ENCODE data around the gene ANGPTL1. TPM values are rescaled to one million over a fixed set of nuclear protein-coding genes. Genes with fewer than 3 reads are reported as not detected.

Gene ANGPTL1
- total and polyA plus RNA-seq, 4 donors = 0.93 to 11.2 (median 4.1) TPM

DNA sequence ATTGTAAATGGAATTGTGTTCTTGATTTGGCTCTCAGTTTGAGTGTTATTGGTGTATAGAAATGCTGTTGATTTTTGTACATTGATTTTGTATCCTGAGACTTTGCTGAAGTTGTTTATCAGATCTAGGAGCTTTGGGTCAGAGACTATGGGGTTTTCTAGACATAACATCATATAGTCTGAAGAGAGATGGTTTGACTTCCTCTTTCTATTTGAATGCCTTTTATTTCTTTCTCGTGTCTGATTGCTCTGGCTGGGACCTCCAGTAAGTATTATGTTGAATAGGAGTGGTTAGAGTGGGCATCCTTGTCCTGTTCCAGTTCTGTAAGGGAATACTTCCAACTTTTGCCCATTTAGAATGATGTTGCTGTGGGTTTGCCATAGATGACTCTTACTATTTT, 39.1 kb upstream of the ANGPTL1 start:
- 93% methylated on average over 1 of the region's 1 CpG for WGBS
- TF ChIP-seq RXRA (IDR thresholded peaks at IDR 0.05) = no peak
- TF ChIP-seq, protein P1, sequence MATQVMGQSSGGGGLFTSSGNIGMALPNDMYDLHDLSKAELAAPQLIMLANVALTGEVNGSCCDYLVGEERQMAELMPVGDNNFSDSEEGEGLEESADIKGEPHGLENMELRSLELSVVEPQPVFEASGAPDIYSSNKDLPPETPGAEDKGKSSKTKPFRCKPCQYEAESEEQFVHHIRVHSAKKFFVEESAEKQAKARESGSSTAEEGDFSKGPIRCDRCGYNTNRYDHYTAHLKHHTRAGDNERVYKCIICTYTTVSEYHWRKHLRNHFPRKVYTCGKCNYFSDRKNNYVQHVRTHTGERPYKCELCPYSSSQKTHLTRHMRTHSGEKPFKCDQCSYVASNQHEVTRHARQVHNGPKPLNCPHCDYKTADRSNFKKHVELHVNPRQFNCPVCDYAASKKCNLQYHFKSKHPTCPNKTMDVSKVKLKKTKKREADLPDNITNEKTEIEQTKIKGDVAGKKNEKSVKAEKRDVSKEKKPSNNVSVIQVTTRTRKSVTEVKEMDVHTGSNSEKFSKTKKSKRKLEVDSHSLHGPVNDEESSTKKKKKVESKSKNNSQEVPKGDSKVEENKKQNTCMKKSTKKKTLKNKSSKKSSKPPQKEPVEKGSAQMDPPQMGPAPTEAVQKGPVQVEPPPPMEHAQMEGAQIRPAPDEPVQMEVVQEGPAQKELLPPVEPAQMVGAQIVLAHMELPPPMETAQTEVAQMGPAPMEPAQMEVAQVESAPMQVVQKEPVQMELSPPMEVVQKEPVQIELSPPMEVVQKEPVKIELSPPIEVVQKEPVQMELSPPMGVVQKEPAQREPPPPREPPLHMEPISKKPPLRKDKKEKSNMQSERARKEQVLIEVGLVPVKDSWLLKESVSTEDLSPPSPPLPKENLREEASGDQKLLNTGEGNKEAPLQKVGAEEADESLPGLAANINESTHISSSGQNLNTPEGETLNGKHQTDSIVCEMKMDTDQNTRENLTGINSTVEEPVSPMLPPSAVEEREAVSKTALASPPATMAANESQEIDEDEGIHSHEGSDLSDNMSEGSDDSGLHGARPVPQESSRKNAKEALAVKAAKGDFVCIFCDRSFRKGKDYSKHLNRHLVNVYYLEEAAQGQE (IDR thresholded peaks at IDR 0.05) = no peak
- H3K4me1 ChIP-seq (ENCODE audit: control insufficient read depth in 4 of 4, insufficient read depth in 4 of 4, low read length in 3 of 4) = no peaks in the 10 kb centered on the region
- no peaks in the 10 kb centered on the region for H3K9me3 ChIP-seq (ENCODE audit: control insufficient read depth in 4 of 4, low read length in 3 of 4)
- H3K36me3 ChIP-seq (ENCODE audit: control insufficient read depth in 4 of 4, insufficient read depth in 3 of 4, low read depth in 1 of 4, low read length in 3 of 4) = peaks cover 0 to 18% (median 4%) of the 10 kb centered on the region in 4 donors
- H3K27me3 ChIP-seq (ENCODE audit: control insufficient read depth in 4 of 4, insufficient read depth in 4 of 4, low read length in 3 of 4) = no peaks in the 10 kb centered on the region
- H3K27ac ChIP-seq (ENCODE audit: low read depth in 1 of 2, low read length in 2 of 2) = no peak overlapping the region
- no peak overlapping the region for H3K9ac ChIP-seq (ENCODE audit: low read depth in 1 of 2, low read length in 2 of 2)
- no peak overlapping the region for H3K4me3 ChIP-seq (ENCODE audit: low read depth in 1 of 3, low read length in 3 of 3)
- no peak for DNase-seq (ENCODE audit: low spot score)

DNA sequence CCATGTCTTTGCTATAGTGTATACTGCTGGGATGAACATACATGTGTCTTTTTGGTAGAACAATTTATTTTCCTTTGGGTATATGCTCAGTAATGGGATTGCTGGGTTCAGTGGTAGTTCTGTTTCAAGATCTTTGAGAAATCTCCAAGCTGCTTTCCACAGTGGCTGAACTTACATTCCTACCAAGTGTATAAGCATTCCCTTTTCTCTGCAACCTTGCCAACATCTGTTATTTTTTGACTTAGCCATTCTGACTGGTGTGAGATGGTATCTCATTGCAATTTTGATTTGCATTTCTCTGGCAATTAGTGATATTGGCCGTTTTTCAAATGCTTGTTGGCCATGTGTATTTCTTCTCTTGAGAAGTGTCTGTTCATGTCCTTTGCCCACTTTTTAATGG, 37.5 kb upstream of the ANGPTL1 start:
- Histone ChIP-seq H3K27ac (ENCODE audit: low read depth in 1 of 2, low read length in 2 of 2) (no peak overlapping the region), H3K4me3 (ENCODE audit: low read depth in 1 of 3, low read length in 3 of 3) (no peak overlapping the region), H3K27me3 (ENCODE audit: control insufficient read depth in 4 of 4, insufficient read depth in 4 of 4, low read length in 3 of 4) (no peaks in the 10 kb centered on the region), H3K9ac (ENCODE audit: low read depth in 1 of 2, low read length in 2 of 2) (no peak overlapping the region), H3K9me3 (ENCODE audit: control insufficient read depth in 4 of 4, low read length in 3 of 4) (no peaks in the 10 kb centered on the region), H3K4me1 (ENCODE audit: control insufficient read depth in 4 of 4, insufficient read depth in 4 of 4, low read length in 3 of 4) (no peaks in the 10 kb centered on the region), H3K36me3 (ENCODE audit: control insufficient read depth in 4 of 4, insufficient read depth in 3 of 4, low read depth in 1 of 4, low read length in 3 of 4) (peaks cover 2 to 16% (median 4%) of the 10 kb centered on the region in 4 donors)
- TF ChIP-seq FOXA1 (IDR thresholded peaks at IDR 0.05) = no peak
- TF ChIP-seq EGR1 (IDR thresholded peaks at IDR 0.05; ENCODE audit: low read depth in 2 of 2) = no peak
- no peak for TF ChIP-seq SP1 (IDR thresholded peaks at IDR 0.05)
- TF ChIP-seq, protein P2, sequence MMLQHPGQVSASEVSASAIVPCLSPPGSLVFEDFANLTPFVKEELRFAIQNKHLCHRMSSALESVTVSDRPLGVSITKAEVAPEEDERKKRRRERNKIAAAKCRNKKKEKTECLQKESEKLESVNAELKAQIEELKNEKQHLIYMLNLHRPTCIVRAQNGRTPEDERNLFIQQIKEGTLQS (IDR thresholded peaks at IDR 0.05) = no peak
- no peak for TF ChIP-seq RAD21 (IDR thresholded peaks at IDR 0.05)
- TF ChIP-seq JUND (IDR thresholded peaks at IDR 0.05) = no peak
- TF ChIP-seq, protein P3, sequence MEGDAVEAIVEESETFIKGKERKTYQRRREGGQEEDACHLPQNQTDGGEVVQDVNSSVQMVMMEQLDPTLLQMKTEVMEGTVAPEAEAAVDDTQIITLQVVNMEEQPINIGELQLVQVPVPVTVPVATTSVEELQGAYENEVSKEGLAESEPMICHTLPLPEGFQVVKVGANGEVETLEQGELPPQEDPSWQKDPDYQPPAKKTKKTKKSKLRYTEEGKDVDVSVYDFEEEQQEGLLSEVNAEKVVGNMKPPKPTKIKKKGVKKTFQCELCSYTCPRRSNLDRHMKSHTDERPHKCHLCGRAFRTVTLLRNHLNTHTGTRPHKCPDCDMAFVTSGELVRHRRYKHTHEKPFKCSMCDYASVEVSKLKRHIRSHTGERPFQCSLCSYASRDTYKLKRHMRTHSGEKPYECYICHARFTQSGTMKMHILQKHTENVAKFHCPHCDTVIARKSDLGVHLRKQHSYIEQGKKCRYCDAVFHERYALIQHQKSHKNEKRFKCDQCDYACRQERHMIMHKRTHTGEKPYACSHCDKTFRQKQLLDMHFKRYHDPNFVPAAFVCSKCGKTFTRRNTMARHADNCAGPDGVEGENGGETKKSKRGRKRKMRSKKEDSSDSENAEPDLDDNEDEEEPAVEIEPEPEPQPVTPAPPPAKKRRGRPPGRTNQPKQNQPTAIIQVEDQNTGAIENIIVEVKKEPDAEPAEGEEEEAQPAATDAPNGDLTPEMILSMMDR (IDR thresholded peaks at IDR 0.05; ENCODE audit: low read depth, low read length, missing input control) = no peak
- no peak for TF ChIP-seq HNF4G (IDR thresholded peaks at IDR 0.05)
- DNase-seq (ENCODE audit: low spot score) = no peak
- 83% methylated on average over 1 of the region's 1 CpG for WGBS

DNA sequence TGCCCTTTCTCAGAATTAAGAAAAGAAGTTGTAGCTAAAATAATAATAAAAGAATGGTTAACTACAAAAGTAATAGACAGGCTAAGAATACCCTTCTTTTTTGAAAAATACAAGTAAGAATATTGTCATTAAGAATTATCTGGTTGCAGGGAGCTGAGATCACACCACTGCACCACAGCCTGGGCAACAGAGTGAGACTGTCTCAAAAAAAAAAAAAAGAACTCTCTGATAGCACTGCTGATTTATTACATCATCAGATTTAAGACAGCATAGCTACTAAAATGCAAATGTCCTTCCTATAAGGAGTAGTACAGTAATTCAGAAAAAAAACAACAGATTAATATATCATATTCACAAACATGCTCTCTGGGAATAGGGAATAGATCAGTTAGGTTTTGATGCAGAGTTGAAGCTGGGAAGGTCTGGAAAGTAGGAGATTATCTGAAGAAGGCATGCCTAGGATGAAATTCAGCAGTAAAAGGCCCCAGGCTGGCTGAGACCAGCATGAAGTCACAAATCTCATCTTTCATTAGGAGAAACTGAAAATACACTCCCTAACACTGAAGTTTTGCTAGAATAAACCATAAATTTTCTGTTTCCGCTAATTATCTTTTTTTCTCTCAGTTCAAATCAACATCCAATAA, 30.7 kb upstream of the ANGPTL1 start:
- Histone ChIP-seq H3K36me3 (ENCODE audit: control insufficient read depth in 4 of 4, insufficient read depth in 3 of 4, low read depth in 1 of 4, low read length in 3 of 4) (peaks cover 0 to 3% (median 3%) of the 10 kb centered on the region in 4 donors), H3K9ac (ENCODE audit: low read depth in 1 of 2, low read length in 2 of 2) (no peak overlapping the region), H3K4me1 (ENCODE audit: control insufficient read depth in 4 of 4, insufficient read depth in 4 of 4, low read length in 3 of 4) (no peaks in the 10 kb centered on the region), H3K4me3 (ENCODE audit: low read depth in 1 of 3, low read length in 3 of 3) (no peak overlapping the region), H3K9me3 (ENCODE audit: control insufficient read depth in 4 of 4, low read length in 3 of 4) (no peaks in the 10 kb centered on the region), H3K27ac (ENCODE audit: low read depth in 1 of 2, low read length in 2 of 2) (no peak overlapping the region), H3K27me3 (ENCODE audit: control insufficient read depth in 4 of 4, insufficient read depth in 4 of 4, low read length in 3 of 4) (no peaks in the 10 kb centered on the region)
- TF ChIP-seq TAF1 (conservative IDR thresholded peaks at IDR 0.05) = no peak
- TF ChIP-seq, protein P3 (IDR thresholded peaks at IDR 0.05; ENCODE audit: low read depth, low read length, missing input control) = no peak
- no peak for TF ChIP-seq NR2F2 (IDR thresholded peaks at IDR 0.05)
- TF ChIP-seq EGR1 (IDR thresholded peaks at IDR 0.05; ENCODE audit: low read depth in 2 of 2) = no peak
- no peak for TF ChIP-seq SP1 (IDR thresholded peaks at IDR 0.05)
- TF ChIP-seq, protein P4, sequence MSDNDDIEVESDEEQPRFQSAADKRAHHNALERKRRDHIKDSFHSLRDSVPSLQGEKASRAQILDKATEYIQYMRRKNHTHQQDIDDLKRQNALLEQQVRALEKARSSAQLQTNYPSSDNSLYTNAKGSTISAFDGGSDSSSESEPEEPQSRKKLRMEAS (IDR thresholded peaks at IDR 0.05) = no peak
- 97% methylated on average over 1 of the region's 1 CpG for WGBS
- DNase-seq (ENCODE audit: low spot score) = no peak
